Kidney (tissue), 14 donors: Measurements from ENCODE around the gene GOT2. TPM values are rescaled to one million over a fixed set of nuclear protein-coding genes. Genes with fewer than 3 reads are reported as not detected.

Source experiments
- DNase-seq, 5 donors: peaks; one replicate each; pipeline ENCODE4 v3.0.0-alpha.2; 2013 to 2020
- FAIRE-seq: peaks from 2 replicates; lab custom pipeline; 2012; peaks lifted over from hg19 to GRCh38; lab: Jason Lieb, UNC
- H3K27ac ChIP-seq, 2 donors: one replicate each; pipeline ENCODE4 v1.7.0; 2013; ENCODE audit warnings: low read depth in 2 of 2, low read length in 2 of 2, inconsistent platforms in 1 of 2
- H3K27me3 ChIP-seq: one replicate; pipeline ENCODE4 v1.7.1; 2013; ENCODE audit warnings: low read length, inconsistent platforms; ENCODE audit not compliant: control insufficient read depth, insufficient read depth
- H3K36me3 ChIP-seq, 3 donors: one replicate each; pipeline versions ENCODE4 v1.7.0 to v1.7.1; 2013; ENCODE audit warnings: low read length in 3 of 3, control low read depth in 1 of 3, inconsistent platforms in 1 of 3; ENCODE audit not compliant: insufficient read depth in 3 of 3, control insufficient read depth in 2 of 3
- H3K4me1 ChIP-seq, 3 donors: one replicate each; pipeline versions ENCODE4 v1.7.0 to v1.7.1; 2013; ENCODE audit warnings: low read length in 3 of 3, inconsistent platforms in 1 of 3, low read depth in 1 of 3; ENCODE audit not compliant: control insufficient read depth in 2 of 3, insufficient read depth in 2 of 3
- H3K4me3 ChIP-seq, 3 donors: one replicate each; pipeline versions ENCODE4 v1.7.0 to v1.8.1; 2013; ENCODE audit warnings: low read length in 3 of 3, control low read depth in 1 of 3, inconsistent platforms in 1 of 3
- H3K9ac ChIP-seq, 3 donors: one replicate each; pipeline versions ENCODE4 v1.7.0 to v1.7.1; 2013; ENCODE audit warnings: low read length in 3 of 3, control low read depth in 1 of 3, inconsistent platforms in 1 of 3
- H3K9me3 ChIP-seq, 3 donors: one replicate each; pipeline versions ENCODE4 v1.7.0 to v1.7.1; 2013; ENCODE audit warnings: low read length in 3 of 3, control low read depth in 1 of 3, inconsistent platforms in 1 of 3; ENCODE audit not compliant: control insufficient read depth in 2 of 3, insufficient read depth in 1 of 3
- intact Hi-C: fragments of 100-400 bp; cut with DNase I; formaldehyde crosslinking; loops from one replicate; pipeline ENCODE4 v1.11.1; 2022
- polyA plus RNA-seq: library from polyadenylated mRNA; stranded (reverse); fragments of 350-450 nt; fragmentation: Illumina TruSeq; extraction: RNeasy Lipid Tissue Mini Kit (QIAGEN cat#74804); gene quantifications from one replicate; pipeline ENCODE4 v1.2.3, GENCODE V29; 2014; ENCODE audit warnings: low read depth, low replicate concordance; ENCODE audit not compliant: insufficient read depth
- total RNA-seq: library from RNA; stranded (reverse); fragmentation: NEBNext Ultra II Directional; extraction: Animal tissue kit (Norgen Biotek cat#: 25700); gene quantifications from one replicate; pipeline ENCODE4 v1.2.1, GENCODE V29; 2021
- TF ChIP-seq, protein P1 (sequence below): IDR thresholded peaks from 3 replicates; pipeline ENCODE4 v1.5.1; 2012; ENCODE audit warnings: mild to moderate bottlenecking, moderate library complexity, borderline replicate concordance; ENCODE audit not compliant: insufficient read depth; ENCODE audit errors: extremely low read depth
- donor health status: control.
- donor health status: control.
- donor health status: control.
- donor health status: control.
- donor health status: control.
- donor health status: DM: yes; HTN: yes; CAD: no.
- donor health status: Normal renal cell carcinoma (clear cell type).

GOT2 gene
- total and polyA plus RNA-seq, 2 donors from 2014 or later, result 81.4 to 160 TPM

DNA sequence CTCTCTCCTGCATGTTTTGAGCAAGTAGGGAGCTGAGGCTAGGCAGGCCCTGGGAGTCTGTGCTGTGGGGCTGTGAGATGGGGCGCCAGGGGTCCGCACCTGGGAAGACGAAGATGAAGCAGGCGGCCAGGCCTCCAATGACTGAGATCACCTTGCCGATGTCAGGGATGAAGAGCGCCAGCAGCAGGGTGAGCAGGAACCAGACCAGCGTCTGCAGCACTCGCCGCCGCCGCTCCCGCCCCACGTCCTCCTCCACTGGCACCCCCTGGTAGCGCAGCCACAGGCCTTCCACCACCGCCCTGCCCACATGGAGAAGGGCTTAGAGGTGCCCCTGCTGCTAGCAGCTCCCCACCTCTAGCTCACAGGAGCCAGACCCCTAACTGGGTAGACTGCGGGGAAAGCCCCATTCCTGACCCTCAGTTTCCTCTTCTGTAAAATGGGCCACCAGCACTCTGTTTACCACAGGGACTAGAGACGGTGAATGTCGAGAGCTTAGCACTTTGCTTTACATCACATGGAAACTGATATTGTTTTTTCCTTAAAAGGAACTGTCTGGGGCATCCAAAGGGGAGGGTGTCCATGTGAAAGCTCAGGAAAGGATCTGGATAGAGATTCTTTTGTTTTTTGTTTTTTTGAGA lies 63.1 kb downstream of the GOT2 start:
- H3K9me3 ChIP-seq, result no peaks in the 10 kb centered on the region
- H3K9ac ChIP-seq, result no peak overlapping the region
- FAIRE-seq (no peak), DNase-seq (no peak)
- no peak overlapping the region for H3K27ac ChIP-seq
- no peaks in the 10 kb centered on the region for H3K27me3 ChIP-seq
- intact Hi-C loops, result no loop called here
- H3K4me3 ChIP-seq, result no peak overlapping the region
- no peaks in the 10 kb centered on the region for H3K4me1 ChIP-seq
- TF ChIP-seq, protein P1, sequence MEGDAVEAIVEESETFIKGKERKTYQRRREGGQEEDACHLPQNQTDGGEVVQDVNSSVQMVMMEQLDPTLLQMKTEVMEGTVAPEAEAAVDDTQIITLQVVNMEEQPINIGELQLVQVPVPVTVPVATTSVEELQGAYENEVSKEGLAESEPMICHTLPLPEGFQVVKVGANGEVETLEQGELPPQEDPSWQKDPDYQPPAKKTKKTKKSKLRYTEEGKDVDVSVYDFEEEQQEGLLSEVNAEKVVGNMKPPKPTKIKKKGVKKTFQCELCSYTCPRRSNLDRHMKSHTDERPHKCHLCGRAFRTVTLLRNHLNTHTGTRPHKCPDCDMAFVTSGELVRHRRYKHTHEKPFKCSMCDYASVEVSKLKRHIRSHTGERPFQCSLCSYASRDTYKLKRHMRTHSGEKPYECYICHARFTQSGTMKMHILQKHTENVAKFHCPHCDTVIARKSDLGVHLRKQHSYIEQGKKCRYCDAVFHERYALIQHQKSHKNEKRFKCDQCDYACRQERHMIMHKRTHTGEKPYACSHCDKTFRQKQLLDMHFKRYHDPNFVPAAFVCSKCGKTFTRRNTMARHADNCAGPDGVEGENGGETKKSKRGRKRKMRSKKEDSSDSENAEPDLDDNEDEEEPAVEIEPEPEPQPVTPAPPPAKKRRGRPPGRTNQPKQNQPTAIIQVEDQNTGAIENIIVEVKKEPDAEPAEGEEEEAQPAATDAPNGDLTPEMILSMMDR, result no peak
- H3K36me3 ChIP-seq, result peaks cover 0 to 16% (median 13%) of the 10 kb centered on the region in 3 donors

DNA sequence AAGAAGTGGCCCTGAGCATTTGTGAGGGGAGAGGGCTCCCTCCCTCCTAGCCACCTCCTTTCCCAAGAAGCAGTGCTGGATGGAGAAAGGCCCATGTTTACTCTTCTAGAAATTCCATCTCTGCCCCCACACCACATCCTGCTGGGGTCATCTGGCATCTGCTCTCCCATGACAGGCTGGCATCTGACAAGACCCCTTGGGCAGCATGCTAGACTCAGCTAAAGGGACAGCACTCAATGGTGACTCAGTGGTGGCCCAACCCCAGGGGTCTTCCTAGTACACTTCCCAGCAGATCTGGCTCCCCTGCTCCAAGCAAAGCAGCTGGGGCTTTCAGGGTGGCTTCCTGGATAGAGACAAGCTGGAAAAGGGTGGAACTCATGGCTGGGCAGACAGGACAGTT lies 63.9 kb downstream of the GOT2 start:
- intact Hi-C loops, result no loop called here
- TF ChIP-seq, protein P1, result no peak

DNA sequence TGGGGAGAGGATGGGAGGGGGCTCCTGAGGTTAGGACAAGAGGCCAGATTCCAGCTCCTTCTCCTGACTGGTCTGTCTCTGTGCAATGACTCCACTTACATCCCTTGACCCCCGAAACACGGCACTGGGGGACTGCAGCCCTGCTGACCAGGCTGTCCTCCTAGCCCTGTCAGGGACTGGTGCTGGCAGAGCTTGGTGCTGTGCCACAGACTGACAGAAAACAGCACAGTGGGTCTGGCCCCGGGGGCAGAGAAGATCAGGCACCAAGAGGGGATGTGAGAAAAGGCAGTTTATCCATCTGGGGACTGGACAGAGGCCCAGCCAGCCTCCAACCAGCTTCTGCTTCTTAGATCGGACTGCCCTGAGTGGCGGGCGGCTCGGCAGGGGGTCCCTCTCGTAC lies 68.9 kb downstream of the GOT2 start:
- FAIRE-seq (no peak), DNase-seq (no peak)
- Histone ChIP-seq H3K9me3 (no peaks in the 10 kb centered on the region), H3K36me3 (peaks cover 0 to 9% (median 9%) of the 10 kb centered on the region in 3 donors), H3K4me1 (no peaks in the 10 kb centered on the region), H3K4me3 (no peak overlapping the region), H3K9ac (no peak overlapping the region), H3K27me3 (no peaks in the 10 kb centered on the region), H3K27ac (no peak overlapping the region)
- intact Hi-C loops, result no loop called here
- TF ChIP-seq, protein P1, result no peak

More for the DNA sequence above, 63.9 kb downstream of the GOT2 start:
- Histone ChIP-seq H3K9me3 (no peaks in the 10 kb centered on the region), H3K36me3 (peaks cover 0 to 16% (median 9%) of the 10 kb centered on the region in 3 donors), H3K27ac (no peak overlapping the region), H3K27me3 (no peaks in the 10 kb centered on the region), H3K9ac (no peak overlapping the region), H3K4me3 (no peak overlapping the region), H3K4me1 (no peaks in the 10 kb centered on the region)
- FAIRE-seq (no peak), DNase-seq (no peak)
